ENCODE data around the gene LACTBL1. TPM values are rescaled to one million over a fixed set of nuclear protein-coding genes. Genes with fewer than 3 reads are reported as not detected.

Gene LACTBL1
- total and polyA plus RNA-seq, 3 donors from 2014 or later: 0.50 to 1.6 TPM; not detected in 1

DNA sequence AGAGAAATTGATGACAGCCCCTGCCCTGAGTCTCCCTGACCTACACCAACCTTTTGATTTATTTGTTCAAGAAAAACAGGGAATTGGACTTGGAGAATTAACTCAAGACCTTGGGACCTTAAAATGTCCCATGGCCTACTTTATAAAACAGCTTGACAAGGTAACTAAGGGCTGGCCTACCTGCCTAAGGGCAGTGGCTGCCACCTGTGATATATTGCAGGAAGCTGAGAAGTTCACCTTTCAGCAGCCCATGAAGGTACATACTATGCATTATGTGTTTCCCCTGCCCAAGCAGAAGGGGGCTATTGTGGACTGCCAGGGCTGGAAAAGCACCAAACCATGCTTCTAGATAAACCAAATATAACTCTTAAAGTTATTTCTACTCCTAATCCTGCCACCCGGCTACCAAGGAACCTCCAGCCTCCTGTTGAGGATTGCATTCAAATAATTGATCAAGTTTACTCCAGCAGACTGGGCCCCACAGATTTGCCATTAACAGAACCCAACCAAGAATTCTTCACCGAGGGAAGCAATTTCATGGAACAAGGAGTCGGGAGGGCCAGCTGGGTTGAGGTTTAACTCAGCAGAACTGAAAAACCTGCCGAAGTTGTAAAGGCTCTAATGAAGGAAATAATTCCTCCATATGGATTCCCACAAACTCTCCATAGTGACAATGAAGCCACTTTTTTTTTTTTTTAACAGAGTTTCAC lies 28.2 kb downstream of the LACTBL1 start:
- H3K27me3 ChIP-seq: no peaks in the 10 kb centered on the region
- no peaks in the 10 kb centered on the region for H3K4me1 ChIP-seq
- intact Hi-C loops (cut with DNase I; ENCODE audit: low total_unique reads): no loop called here
- no peaks in the 10 kb centered on the region for H3K36me3 ChIP-seq (ENCODE audit: low read depth, missing control alignments)
- no peaks in the 10 kb centered on the region for H3K9me3 ChIP-seq
- no peak for DNase-seq
- TF ChIP-seq, protein P1, sequence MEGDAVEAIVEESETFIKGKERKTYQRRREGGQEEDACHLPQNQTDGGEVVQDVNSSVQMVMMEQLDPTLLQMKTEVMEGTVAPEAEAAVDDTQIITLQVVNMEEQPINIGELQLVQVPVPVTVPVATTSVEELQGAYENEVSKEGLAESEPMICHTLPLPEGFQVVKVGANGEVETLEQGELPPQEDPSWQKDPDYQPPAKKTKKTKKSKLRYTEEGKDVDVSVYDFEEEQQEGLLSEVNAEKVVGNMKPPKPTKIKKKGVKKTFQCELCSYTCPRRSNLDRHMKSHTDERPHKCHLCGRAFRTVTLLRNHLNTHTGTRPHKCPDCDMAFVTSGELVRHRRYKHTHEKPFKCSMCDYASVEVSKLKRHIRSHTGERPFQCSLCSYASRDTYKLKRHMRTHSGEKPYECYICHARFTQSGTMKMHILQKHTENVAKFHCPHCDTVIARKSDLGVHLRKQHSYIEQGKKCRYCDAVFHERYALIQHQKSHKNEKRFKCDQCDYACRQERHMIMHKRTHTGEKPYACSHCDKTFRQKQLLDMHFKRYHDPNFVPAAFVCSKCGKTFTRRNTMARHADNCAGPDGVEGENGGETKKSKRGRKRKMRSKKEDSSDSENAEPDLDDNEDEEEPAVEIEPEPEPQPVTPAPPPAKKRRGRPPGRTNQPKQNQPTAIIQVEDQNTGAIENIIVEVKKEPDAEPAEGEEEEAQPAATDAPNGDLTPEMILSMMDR (IDR thresholded peaks at IDR 0.05): no peak
- no peak for TF ChIP-seq POLR2A (IDR thresholded peaks at IDR 0.05)
- no peak overlapping the region for H3K27ac ChIP-seq
- 82 to 87% methylated on average over 4 of the region's 4 CpGs for WGBS, 2 donors
- no peak overlapping the region for H3K4me3 ChIP-seq

DNA sequence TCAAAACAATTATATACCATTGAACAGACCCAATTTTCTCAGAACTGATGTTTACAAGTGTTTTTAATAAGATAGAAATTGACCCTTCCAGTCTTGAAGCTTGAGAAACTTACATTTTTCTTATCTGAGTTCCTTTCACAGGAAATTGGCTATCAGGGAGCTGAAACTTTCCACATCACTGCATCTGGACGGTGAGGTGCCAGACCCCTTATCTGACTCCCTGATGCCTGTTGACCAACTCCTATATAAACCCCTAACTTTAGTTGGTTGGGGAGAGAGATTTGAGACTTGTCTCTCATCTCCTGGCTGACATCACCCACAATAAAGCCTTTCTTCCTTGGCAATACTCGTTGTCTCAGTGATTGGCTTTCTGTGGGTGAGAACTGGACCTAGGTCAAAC lies 31.4 kb downstream of the LACTBL1 start:
- Histone ChIP-seq H3K27ac (no peak overlapping the region), H3K4me1 (no peaks in the 10 kb centered on the region), H3K9me3 (no peaks in the 10 kb centered on the region), H3K27me3 (no peaks in the 10 kb centered on the region), H3K4me3 (no peak overlapping the region), H3K36me3 (ENCODE audit: low read depth, missing control alignments) (no peaks in the 10 kb centered on the region)
- DNase-seq: no peak
- intact Hi-C loops (cut with DNase I; ENCODE audit: low total_unique reads): no loop called here
- TF ChIP-seq POLR2A (IDR thresholded peaks at IDR 0.05): no peak
- TF ChIP-seq, protein P1 (IDR thresholded peaks at IDR 0.05): no peak
- WGBS, 2 donors: 73 to 74% methylated on average over 2 of the region's 2 CpGs

DNA sequence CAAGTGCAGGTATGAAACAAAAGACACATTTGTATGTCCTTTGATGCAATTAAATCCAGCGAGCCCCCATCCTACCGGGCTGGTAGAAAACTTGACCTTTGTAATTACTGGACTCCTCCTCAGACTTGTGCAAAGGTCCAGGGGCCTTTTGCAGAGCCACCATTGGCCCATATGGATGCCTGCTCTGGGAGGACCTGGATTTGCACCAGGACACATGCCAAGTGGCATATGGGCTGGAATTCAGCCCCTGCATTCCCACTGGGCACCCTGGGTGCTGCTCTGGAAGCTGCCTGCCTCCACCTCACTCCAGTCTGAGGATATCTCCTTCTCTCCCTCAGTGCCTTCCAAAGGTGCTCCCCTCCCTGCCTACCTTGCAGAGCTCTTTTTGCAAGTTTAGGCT lies 36.0 kb downstream of the LACTBL1 start:
- WGBS, 2 donors: 86 to 90% methylated on average over 1 to 2 of the region's 2 CpGs
- no peak overlapping the region for H3K4me3 ChIP-seq
- no peak for DNase-seq
- TF ChIP-seq, protein P1 (IDR thresholded peaks at IDR 0.05): no peak
- no peak for TF ChIP-seq POLR2A (IDR thresholded peaks at IDR 0.05)
- H3K27me3 ChIP-seq: no peaks in the 10 kb centered on the region
- no peak overlapping the region for H3K27ac ChIP-seq
- H3K9me3 ChIP-seq: no peaks in the 10 kb centered on the region
- intact Hi-C loops (cut with DNase I; ENCODE audit: low total_unique reads): no loop called here
- no peaks in the 10 kb centered on the region for H3K4me1 ChIP-seq
- H3K36me3 ChIP-seq (ENCODE audit: low read depth, missing control alignments): no peaks in the 10 kb centered on the region

DNA sequence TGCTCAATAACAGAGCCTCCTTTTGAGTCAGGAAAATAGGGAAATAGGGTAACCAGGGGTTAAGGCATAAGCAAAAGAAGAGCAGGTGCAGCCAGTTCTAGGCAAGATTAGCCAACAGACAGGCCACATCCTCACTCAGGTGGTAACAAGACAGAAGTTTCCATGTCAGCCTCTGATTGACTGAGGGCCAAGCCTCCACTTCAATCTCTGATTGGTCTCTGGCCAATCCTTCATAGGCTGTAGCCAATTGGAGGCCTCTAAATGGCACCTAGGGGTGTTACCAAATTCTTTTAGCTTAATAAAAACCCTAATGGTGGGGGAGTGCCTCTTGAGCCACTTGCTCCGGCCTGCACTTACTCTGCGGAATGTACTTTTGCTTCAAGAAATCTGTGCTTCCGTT lies 37.2 kb downstream of the LACTBL1 start:
- H3K36me3 ChIP-seq (ENCODE audit: low read depth, missing control alignments): no peaks in the 10 kb centered on the region
- no peaks in the 10 kb centered on the region for H3K4me1 ChIP-seq
- TF ChIP-seq POLR2A (IDR thresholded peaks at IDR 0.05): no peak
- TF ChIP-seq, protein P1 (IDR thresholded peaks at IDR 0.05): no peak
- intact Hi-C loops (cut with DNase I; ENCODE audit: low total_unique reads): no loop called here
- no peak overlapping the region for H3K4me3 ChIP-seq
- WGBS, 2 donors: 92 to 98% methylated on average over 3 of the region's 3 CpGs
- no peaks in the 10 kb centered on the region for H3K27me3 ChIP-seq
- H3K27ac ChIP-seq: no peak overlapping the region
- H3K9me3 ChIP-seq: no peaks in the 10 kb centered on the region
- DNase-seq: no peak

Measured in testis (tissue), 3 donors.